Esophagus squamous epithelium (tissue), 4 donors: ENCODE results near the gene FKBP7.

ENCODE experiments used
- POLR2A ChIP-seq, 4 donors: fragments of 450-650 bp; IDR thresholded peaks; one replicate each; pipeline ENCODE4 v1.6.1; 2017; ENCODE audit warnings: antibody characterized with exemption in 4 of 4, mild to moderate bottlenecking in 4 of 4, moderate library complexity in 3 of 4
- TF ChIP-seq, protein P1 (sequence below), 6 experiments: fragments of 450-650 bp in 4 of 6; fragments of 200-600 bp in 2 of 6; sonication (generic) in 2 of 6; IDR thresholded peaks; one replicate each; pipeline ENCODE4 v1.5.1; 2016 to 2019; ENCODE audit warnings: antibody characterized with exemption in 6 of 6, mild to moderate bottlenecking in 4 of 6, moderate library complexity in 4 of 6

DNA sequence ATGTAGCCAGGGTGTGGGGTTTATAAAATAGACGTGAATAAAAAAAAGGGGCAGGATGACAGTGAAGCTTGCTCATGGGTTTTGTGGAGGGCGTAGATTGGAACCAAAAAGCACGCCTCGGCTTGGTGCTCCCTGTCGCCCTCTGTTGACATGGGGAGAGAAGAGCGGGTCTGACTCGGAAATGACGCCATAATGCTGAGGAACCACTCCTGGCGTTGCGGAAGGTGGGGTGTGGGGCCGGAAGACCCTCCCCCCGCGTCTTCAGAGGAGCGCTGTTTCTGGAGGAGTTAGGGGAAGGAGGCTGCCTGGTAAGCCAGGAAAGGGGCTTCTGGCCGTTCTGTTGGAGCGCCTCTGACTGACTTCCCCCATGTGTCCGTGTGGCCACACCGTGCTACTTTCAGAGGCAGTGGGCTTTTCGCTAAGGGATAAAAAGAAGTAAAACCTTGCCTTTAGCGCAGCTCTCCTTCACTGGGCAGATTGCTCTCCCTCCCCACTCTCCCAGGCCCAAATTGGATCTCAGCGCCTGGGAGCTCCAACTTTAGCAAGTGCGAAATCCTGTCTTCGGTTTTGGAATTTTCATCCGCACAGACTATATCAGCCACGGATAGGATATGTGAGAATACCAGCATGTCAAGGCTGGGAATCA lies 44.7 kb upstream of the FKBP7 start:
- TF ChIP-seq, protein P1, sequence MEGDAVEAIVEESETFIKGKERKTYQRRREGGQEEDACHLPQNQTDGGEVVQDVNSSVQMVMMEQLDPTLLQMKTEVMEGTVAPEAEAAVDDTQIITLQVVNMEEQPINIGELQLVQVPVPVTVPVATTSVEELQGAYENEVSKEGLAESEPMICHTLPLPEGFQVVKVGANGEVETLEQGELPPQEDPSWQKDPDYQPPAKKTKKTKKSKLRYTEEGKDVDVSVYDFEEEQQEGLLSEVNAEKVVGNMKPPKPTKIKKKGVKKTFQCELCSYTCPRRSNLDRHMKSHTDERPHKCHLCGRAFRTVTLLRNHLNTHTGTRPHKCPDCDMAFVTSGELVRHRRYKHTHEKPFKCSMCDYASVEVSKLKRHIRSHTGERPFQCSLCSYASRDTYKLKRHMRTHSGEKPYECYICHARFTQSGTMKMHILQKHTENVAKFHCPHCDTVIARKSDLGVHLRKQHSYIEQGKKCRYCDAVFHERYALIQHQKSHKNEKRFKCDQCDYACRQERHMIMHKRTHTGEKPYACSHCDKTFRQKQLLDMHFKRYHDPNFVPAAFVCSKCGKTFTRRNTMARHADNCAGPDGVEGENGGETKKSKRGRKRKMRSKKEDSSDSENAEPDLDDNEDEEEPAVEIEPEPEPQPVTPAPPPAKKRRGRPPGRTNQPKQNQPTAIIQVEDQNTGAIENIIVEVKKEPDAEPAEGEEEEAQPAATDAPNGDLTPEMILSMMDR (IDR thresholded peaks at IDR 0.05): peak; percentile 51 to 76 (median 63)
- peak in 2 of 4 donors; percentile 30 to 61 for TF ChIP-seq POLR2A (IDR thresholded peaks at IDR 0.05)
